Ishikawa (cell line): Measurements from ENCODE around the gene CISD1.

ENCODE experiments used
- CEBPB ChIP-seq: IDR thresholded peaks from 2 replicates; pipeline ENCODE4 v1.6.1; 2012
- EP300 ChIP-seq: IDR thresholded peaks from 2 replicates; pipeline ENCODE4 v1.6.1; 2012; ENCODE audit warnings: borderline replicate concordance
- FOXM1 ChIP-seq: IDR thresholded peaks from 2 replicates; pipeline ENCODE4 v1.6.1; 2012; ENCODE audit warnings: low read depth, borderline replicate concordance
- NFIC ChIP-seq: IDR thresholded peaks from 2 replicates; pipeline ENCODE4 v1.6.1; 2012
- RAD21 ChIP-seq: IDR thresholded peaks from 2 replicates; pipeline ENCODE4 v1.6.1; 2012; ENCODE audit warnings: low read depth
- TAF1 ChIP-seq: IDR thresholded peaks from 2 replicates; pipeline ENCODE4 v1.6.1; 2012; ENCODE audit warnings: low read depth, mild to moderate bottlenecking
- TEAD4 ChIP-seq: IDR thresholded peaks from 2 replicates; pipeline ENCODE4 v1.6.1; 2012
- YY1 ChIP-seq: IDR thresholded peaks from 2 replicates; pipeline ENCODE4 v1.6.1; 2012; ENCODE audit warnings: low read depth
- TF ChIP-seq, protein P1 (sequence below): IDR thresholded peaks from 2 replicates; pipeline ENCODE4 v1.6.1; 2012; ENCODE audit warnings: low read depth, mild to moderate bottlenecking
- TF ChIP-seq, protein P2 (sequence below): IDR thresholded peaks from 2 replicates; pipeline ENCODE4 v1.6.1; 2012

DNA sequence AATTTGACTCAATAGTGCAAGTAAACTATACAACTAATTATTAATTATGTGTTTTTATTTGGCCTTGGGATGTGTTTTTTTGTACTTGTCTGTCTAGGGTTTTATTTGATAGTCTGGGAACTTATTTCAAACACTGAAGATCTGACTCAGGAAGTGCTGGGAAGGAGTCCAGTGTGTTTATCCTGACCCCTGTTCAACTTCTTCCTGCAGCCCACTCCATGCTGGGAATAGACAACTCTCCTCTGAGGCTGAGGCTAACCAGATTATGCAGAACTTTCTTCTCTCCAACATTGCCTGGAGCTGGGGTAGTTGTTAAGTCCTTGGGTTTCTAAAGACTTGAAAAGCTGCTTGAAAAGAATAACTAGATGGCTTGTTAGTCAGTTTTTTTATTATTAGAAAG is 6.9 kb downstream of the CISD1 start:
- TF ChIP-seq YY1 (no peak), EP300 (no peak), TEAD4 (no peak), CEBPB (no peak), FOXM1 (no peak), RAD21 (no peak), NFIC (no peak), TAF1 (no peak)
- TF ChIP-seq, protein P1, sequence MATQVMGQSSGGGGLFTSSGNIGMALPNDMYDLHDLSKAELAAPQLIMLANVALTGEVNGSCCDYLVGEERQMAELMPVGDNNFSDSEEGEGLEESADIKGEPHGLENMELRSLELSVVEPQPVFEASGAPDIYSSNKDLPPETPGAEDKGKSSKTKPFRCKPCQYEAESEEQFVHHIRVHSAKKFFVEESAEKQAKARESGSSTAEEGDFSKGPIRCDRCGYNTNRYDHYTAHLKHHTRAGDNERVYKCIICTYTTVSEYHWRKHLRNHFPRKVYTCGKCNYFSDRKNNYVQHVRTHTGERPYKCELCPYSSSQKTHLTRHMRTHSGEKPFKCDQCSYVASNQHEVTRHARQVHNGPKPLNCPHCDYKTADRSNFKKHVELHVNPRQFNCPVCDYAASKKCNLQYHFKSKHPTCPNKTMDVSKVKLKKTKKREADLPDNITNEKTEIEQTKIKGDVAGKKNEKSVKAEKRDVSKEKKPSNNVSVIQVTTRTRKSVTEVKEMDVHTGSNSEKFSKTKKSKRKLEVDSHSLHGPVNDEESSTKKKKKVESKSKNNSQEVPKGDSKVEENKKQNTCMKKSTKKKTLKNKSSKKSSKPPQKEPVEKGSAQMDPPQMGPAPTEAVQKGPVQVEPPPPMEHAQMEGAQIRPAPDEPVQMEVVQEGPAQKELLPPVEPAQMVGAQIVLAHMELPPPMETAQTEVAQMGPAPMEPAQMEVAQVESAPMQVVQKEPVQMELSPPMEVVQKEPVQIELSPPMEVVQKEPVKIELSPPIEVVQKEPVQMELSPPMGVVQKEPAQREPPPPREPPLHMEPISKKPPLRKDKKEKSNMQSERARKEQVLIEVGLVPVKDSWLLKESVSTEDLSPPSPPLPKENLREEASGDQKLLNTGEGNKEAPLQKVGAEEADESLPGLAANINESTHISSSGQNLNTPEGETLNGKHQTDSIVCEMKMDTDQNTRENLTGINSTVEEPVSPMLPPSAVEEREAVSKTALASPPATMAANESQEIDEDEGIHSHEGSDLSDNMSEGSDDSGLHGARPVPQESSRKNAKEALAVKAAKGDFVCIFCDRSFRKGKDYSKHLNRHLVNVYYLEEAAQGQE: no peak
- TF ChIP-seq, protein P2, sequence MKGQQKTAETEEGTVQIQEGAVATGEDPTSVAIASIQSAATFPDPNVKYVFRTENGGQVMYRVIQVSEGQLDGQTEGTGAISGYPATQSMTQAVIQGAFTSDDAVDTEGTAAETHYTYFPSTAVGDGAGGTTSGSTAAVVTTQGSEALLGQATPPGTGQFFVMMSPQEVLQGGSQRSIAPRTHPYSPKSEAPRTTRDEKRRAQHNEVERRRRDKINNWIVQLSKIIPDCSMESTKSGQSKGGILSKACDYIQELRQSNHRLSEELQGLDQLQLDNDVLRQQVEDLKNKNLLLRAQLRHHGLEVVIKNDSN: no peak
